GM18505 (cell line): ENCODE results near the gene UBAC2.
"Not testable (repeated sequence)": the region's sequence is repeated elsewhere in the genome, so short reads cannot be mapped to it uniquely, and the experiment has no call there.

ENCODE experiments used
- ATAC-seq: cut with Tn5 transposase; IDR thresholded peaks from one replicate; pipeline ENCODE4 v1.9.1; 2021; ENCODE audit not compliant: unreplicated experiment
- POLR2A ChIP-seq: IDR thresholded peaks from 4 replicates; pipeline ENCODE4 v1.6.1; 2011; ENCODE audit warnings: borderline replicate concordance; ENCODE audit not compliant: insufficient read depth, insufficient read length; ENCODE audit errors: extremely low read depth

The UBAC2 gene

GRCh38 chr13:99380921-99381645 is 180.4 kb downstream of the UBAC2 start:
- TF ChIP-seq POLR2A = peak; percentile 22
- ATAC-seq = peak; percentile 40

GRCh38 chr13:99381766-99382165 is 181.1 kb downstream of the UBAC2 start:
- ATAC-seq = no peak
- TF ChIP-seq POLR2A = no peak

- no peak for TF ChIP-seq POLR2A
- ATAC-seq = no peak
Observed at GRCh38 chr13:99382428-99383133, 181.9 kb downstream of the UBAC2 start.

- no peak for ATAC-seq
Observed at GRCh38 chr13:99383511-99383921, 182.9 kb downstream of the UBAC2 start.

GRCh38 chr13:99383946-99384345 is 183.3 kb downstream of the UBAC2 start:
- ATAC-seq = no peak
- no peak for TF ChIP-seq POLR2A

More at GRCh38 chr13:99383511-99383921, 182.9 kb downstream of the UBAC2 start:
- TF ChIP-seq POLR2A = no peak

- TF ChIP-seq POLR2A = no peak
- ATAC-seq = no peak
Observed at GRCh38 chr13:99384468-99384867, 183.8 kb downstream of the UBAC2 start.

GRCh38 chr13:99385161-99385560 is 184.5 kb downstream of the UBAC2 start:
- no peak for ATAC-seq
- no peak for TF ChIP-seq POLR2A

GRCh38 chr13:99385940-99386339 is 185.3 kb downstream of the UBAC2 start:
- TF ChIP-seq POLR2A = no peak
- ATAC-seq = no peak

GRCh38 chr13:99386495-99386894 is 185.8 kb downstream of the UBAC2 start:
- ATAC-seq = no peak
- TF ChIP-seq POLR2A = no peak

- no peak for TF ChIP-seq POLR2A
- no peak for ATAC-seq
Observed at GRCh38 chr13:99386911-99387788, 186.5 kb downstream of the UBAC2 start.

- TF ChIP-seq POLR2A = no peak
- no peak for ATAC-seq
Observed at GRCh38 chr13:99388334-99388923, 187.8 kb downstream of the UBAC2 start.

GRCh38 chr13:99389094-99389493 is 188.4 kb downstream of the UBAC2 start:
- not testable (repeated sequence) for ATAC-seq
